Epithelial cell of prostate (primary cell): ENCODE data around the gene HM13.
"Not testable (repeated sequence)": the region's sequence is repeated elsewhere in the genome, so short reads cannot be mapped to it uniquely, and the experiment has no call there.

Experiments
- DNase-seq: peaks from one replicate; pipeline ENCODE4 v3.0.0-alpha.2; 2011; ENCODE audit warnings: low read depth, low spot score
- H3K27ac ChIP-seq: fragments of 450-650 bp; 2 replicates; pipeline ENCODE4 v1.5.1; 2017; ENCODE audit warnings: mild to moderate bottlenecking

The HM13 gene

GRCh38 chr20:31500527-31500926 is 13.7 kb upstream of the HM13 start:
- no peak for DNase-seq
- H3K27ac ChIP-seq: no peak overlapping the region

GRCh38 chr20:31502884-31503673 is 11.2 kb upstream of the HM13 start:
- not testable (repeated sequence) for DNase-seq, H3K27ac ChIP-seq

- no peak overlapping the region for H3K27ac ChIP-seq
- no peak for DNase-seq
Measured at GRCh38 chr20:31505903-31506302, 8.3 kb upstream of the HM13 start.

GRCh38 chr20:31508517-31509244 is 5.6 kb upstream of the HM13 start:
- DNase-seq: no peak
- H3K27ac ChIP-seq: no peak overlapping the region

GRCh38 chr20:31515072-31515774 is 981 bp downstream of the HM13 start:
- DNase-seq: no peak
- H3K27ac ChIP-seq: peak overlapping the region; percentile 66

GRCh38 chr20:31515775-31516107 is 1.5 kb downstream of the HM13 start:
- no peak for DNase-seq
- H3K27ac ChIP-seq: peak overlapping the region; percentile 66

GRCh38 chr20:31516166-31516565 is 1.9 kb downstream of the HM13 start:
- no peak for DNase-seq
- H3K27ac ChIP-seq: peak overlapping the region; percentile 66

GRCh38 chr20:31516651-31517050 is 2.4 kb downstream of the HM13 start:
- peak overlapping the region; percentile 66 for H3K27ac ChIP-seq
- DNase-seq: no peak

GRCh38 chr20:31517373-31517772 is 3.1 kb downstream of the HM13 start:
- peak overlapping the region; percentile 66 for H3K27ac ChIP-seq
- DNase-seq: peak; percentile 12

- not testable (repeated sequence) for DNase-seq
- peak overlapping the region; percentile 32 for H3K27ac ChIP-seq
Measured at GRCh38 chr20:31521267-31521666, 7.0 kb downstream of the HM13 start.

- DNase-seq: no peak
- peak overlapping the region; percentile 32 for H3K27ac ChIP-seq
Measured at GRCh38 chr20:31522731-31523130, 8.5 kb downstream of the HM13 start.

GRCh38 chr20:31523361-31524283 is 9.4 kb downstream of the HM13 start:
- peak overlapping the region; percentile 32 for H3K27ac ChIP-seq
- DNase-seq: no peak

- no peak for DNase-seq
- no peak overlapping the region for H3K27ac ChIP-seq
Measured at GRCh38 chr20:31527266-31527665, 13.0 kb downstream of the HM13 start.

GRCh38 chr20:31535298-31535697 is 21.1 kb downstream of the HM13 start:
- no peak for DNase-seq
- H3K27ac ChIP-seq: no peak overlapping the region

GRCh38 chr20:31536575-31536974 is 22.3 kb downstream of the HM13 start:
- no peak overlapping the region for H3K27ac ChIP-seq
- no peak for DNase-seq

GRCh38 chr20:31537116-31537871 is 23.1 kb downstream of the HM13 start:
- DNase-seq: no peak
- no peak overlapping the region for H3K27ac ChIP-seq

GRCh38 chr20:31537890-31538289 is 23.6 kb downstream of the HM13 start:
- DNase-seq: no peak
- peak overlapping the region; percentile 89 for H3K27ac ChIP-seq

- DNase-seq: no peak
- peak overlapping the region; percentile 89 for H3K27ac ChIP-seq
Measured at GRCh38 chr20:31538326-31538725, 24.1 kb downstream of the HM13 start.

- not testable (repeated sequence) for DNase-seq
- peak overlapping the region; percentile 89 for H3K27ac ChIP-seq
Measured at GRCh38 chr20:31539636-31540035, 25.4 kb downstream of the HM13 start.
